Progenitor cell of endocrine pancreas (in vitro differentiated cells): ENCODE results near the gene MRPL50. TPM values are rescaled to one million over a fixed set of nuclear protein-coding genes. Genes with fewer than 3 reads are reported as not detected.

Experiments used
- DNase-seq: peaks from one replicate; pipeline ENCODE4 v3.0.0; 2021; ENCODE audit warnings: low spot score; ENCODE audit not compliant: unreplicated experiment
- H3K27ac Mint-ChIP-seq: 2 replicates; pipeline ENCODE4 v1.8.0; 2021; ENCODE audit warnings: mild to moderate bottlenecking, moderate library complexity, mixed read lengths
- H3K27me3 Mint-ChIP-seq: 2 replicates; pipeline ENCODE4 v1.8.0; 2021; ENCODE audit warnings: mixed read lengths
- H3K36me3 Mint-ChIP-seq: 2 replicates; pipeline ENCODE4 v1.8.0; 2022; ENCODE audit warnings: mixed read lengths; ENCODE audit not compliant: insufficient read depth
- H3K4me1 Mint-ChIP-seq: 2 replicates; pipeline ENCODE4 v1.8.0; 2021; ENCODE audit warnings: low read depth, mixed read lengths
- H3K4me3 Mint-ChIP-seq: 2 replicates; pipeline ENCODE4 v1.8.0; 2021; ENCODE audit warnings: low read depth, mild to moderate bottlenecking, moderate library complexity, mixed read lengths
- H3K9me3 Mint-ChIP-seq: 2 replicates; pipeline ENCODE4 v1.8.0; 2021; ENCODE audit warnings: low read depth, mixed read lengths
- total RNA-seq: library from RNA; stranded (reverse); gene quantifications from 2 replicates; pipeline ENCODE4 v1.2.1, GENCODE V29; 2021
- TF ChIP-seq, protein P1 (sequence below): fragments of 200-600 bp; sonication (generic); IDR thresholded peaks from one replicate; pipeline ENCODE4 v1.5.0; 2021; ENCODE audit warnings: antibody characterized with exemption, mild to moderate bottlenecking; ENCODE audit not compliant: unreplicated experiment

MRPL50 gene
- total RNA-seq, 1 donor from 2014 or later = 16.1 TPM

- peaks cover 17% of the 10 kb centered on the region for H3K4me1 Mint-ChIP-seq
- no peaks in the 10 kb centered on the region for H3K27me3 Mint-ChIP-seq
- H3K9me3 Mint-ChIP-seq = peaks cover 5% of the 10 kb centered on the region
- no peak overlapping the region for H3K27ac Mint-ChIP-seq
- TF ChIP-seq, protein P1, sequence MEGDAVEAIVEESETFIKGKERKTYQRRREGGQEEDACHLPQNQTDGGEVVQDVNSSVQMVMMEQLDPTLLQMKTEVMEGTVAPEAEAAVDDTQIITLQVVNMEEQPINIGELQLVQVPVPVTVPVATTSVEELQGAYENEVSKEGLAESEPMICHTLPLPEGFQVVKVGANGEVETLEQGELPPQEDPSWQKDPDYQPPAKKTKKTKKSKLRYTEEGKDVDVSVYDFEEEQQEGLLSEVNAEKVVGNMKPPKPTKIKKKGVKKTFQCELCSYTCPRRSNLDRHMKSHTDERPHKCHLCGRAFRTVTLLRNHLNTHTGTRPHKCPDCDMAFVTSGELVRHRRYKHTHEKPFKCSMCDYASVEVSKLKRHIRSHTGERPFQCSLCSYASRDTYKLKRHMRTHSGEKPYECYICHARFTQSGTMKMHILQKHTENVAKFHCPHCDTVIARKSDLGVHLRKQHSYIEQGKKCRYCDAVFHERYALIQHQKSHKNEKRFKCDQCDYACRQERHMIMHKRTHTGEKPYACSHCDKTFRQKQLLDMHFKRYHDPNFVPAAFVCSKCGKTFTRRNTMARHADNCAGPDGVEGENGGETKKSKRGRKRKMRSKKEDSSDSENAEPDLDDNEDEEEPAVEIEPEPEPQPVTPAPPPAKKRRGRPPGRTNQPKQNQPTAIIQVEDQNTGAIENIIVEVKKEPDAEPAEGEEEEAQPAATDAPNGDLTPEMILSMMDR = no peak
- H3K4me3 Mint-ChIP-seq = no peak overlapping the region
- no peak for DNase-seq
- H3K36me3 Mint-ChIP-seq = no peaks in the 10 kb centered on the region
Measured at GRCh38 chr9:101369286-101369685, 29.1 kb downstream of the MRPL50 start.

GRCh38 chr9:101367323-101367722 lies 31.1 kb downstream of the MRPL50 start:
- Mint-ChIP-seq H3K36me3 (no peaks in the 10 kb centered on the region), H3K4me3 (no peak overlapping the region), H3K4me1 (peaks cover 17% of the 10 kb centered on the region), H3K9me3 (peaks cover 5% of the 10 kb centered on the region), H3K27ac (no peak overlapping the region), H3K27me3 (no peaks in the 10 kb centered on the region)
- TF ChIP-seq, protein P1 = no peak
- no peak for DNase-seq

GRCh38 chr9:101366038-101366756 lies 32.2 kb downstream of the MRPL50 start:
- TF ChIP-seq, protein P1 = no peak
- Mint-ChIP-seq H3K9me3 (no peaks in the 10 kb centered on the region), H3K4me3 (no peak overlapping the region), H3K4me1 (peaks cover 17% of the 10 kb centered on the region), H3K36me3 (no peaks in the 10 kb centered on the region), H3K27ac (no peak overlapping the region), H3K27me3 (no peaks in the 10 kb centered on the region)
- DNase-seq = no peak

- Mint-ChIP-seq H3K36me3 (no peaks in the 10 kb centered on the region), H3K4me3 (no peak overlapping the region), H3K4me1 (peaks cover 17% of the 10 kb centered on the region), H3K9me3 (no peaks in the 10 kb centered on the region), H3K27me3 (no peaks in the 10 kb centered on the region), H3K27ac (no peak overlapping the region)
- TF ChIP-seq, protein P1 = no peak
- DNase-seq = no peak
Measured at GRCh38 chr9:101365181-101365580, 33.2 kb downstream of the MRPL50 start.

GRCh38 chr9:101362450-101362849 lies 36.0 kb downstream of the MRPL50 start:
- Mint-ChIP-seq H3K27ac (no peak overlapping the region), H3K36me3 (no peaks in the 10 kb centered on the region), H3K4me3 (no peak overlapping the region), H3K9me3 (peaks cover 1% of the 10 kb centered on the region), H3K27me3 (no peaks in the 10 kb centered on the region), H3K4me1 (peaks cover 13% of the 10 kb centered on the region)
- no peak for DNase-seq
- TF ChIP-seq, protein P1 = no peak
